Hematopoietic multipotent progenitor cell treated with erythropoietin and hydrocortisone succinate and interleukin-3 and kit ligand, for 15 days (in vitro differentiated cells): ENCODE data around the gene KLHL2.
"Not testable (repeated sequence)": the region's sequence is repeated elsewhere in the genome, so short reads cannot be mapped to it uniquely, and the experiment has no call there.

ENCODE experiments used
- DNase-seq: peaks from one replicate; pipeline ENCODE4 v3.0.0-alpha.2; 2015; ENCODE audit warnings: low spot score

KLHL2 gene

GRCh38 chr4:165234766-165235165, 27.4 kb downstream of the KLHL2 start:
- no peak for DNase-seq

DNA sequence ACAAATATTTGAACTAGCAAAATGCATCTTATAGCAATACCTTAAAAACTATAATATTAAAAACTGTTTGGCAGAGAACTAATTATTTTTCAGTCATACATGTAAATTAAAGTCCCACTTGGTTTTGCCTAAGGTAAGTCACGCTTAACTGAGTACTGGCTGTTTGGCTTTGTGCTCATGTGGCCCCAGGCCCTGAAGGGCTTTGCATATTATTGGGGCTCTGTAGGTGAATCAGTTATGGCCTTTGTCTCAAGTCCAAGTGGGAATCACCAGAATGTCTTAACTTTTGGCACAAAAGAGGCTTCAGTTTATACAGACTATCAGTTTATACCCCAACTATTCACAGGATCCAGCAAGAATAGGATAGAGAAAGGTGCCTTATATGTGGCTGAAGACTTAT, 29.5 kb downstream of the KLHL2 start:
- not testable (repeated sequence) for DNase-seq

- DNase-seq: not testable (repeated sequence)
Observed at GRCh38 chr4:165238041-165238640, 30.8 kb downstream of the KLHL2 start.

GRCh38 chr4:165240761-165241160, 33.4 kb downstream of the KLHL2 start:
- DNase-seq: not testable (repeated sequence)

DNA sequence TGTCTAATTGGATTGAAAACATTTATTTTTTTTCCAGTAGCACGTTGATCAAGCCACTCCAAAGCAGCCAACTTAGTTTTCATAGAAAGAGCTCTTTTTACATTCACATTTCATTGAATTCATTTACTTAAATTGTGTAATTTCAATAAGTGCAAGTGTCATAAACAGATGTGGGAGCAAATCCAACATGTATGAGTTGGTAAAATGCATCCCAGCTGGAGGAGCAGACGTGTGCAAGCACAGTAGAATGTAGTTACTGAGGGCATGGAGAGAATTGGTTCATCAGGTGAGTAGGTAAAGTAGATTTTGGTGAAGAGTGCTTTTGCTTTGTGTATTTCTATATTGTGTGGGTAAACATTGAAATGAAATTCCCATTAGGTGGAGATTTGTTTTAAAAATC, 36.8 kb downstream of the KLHL2 start:
- not testable (repeated sequence) for DNase-seq

DNA sequence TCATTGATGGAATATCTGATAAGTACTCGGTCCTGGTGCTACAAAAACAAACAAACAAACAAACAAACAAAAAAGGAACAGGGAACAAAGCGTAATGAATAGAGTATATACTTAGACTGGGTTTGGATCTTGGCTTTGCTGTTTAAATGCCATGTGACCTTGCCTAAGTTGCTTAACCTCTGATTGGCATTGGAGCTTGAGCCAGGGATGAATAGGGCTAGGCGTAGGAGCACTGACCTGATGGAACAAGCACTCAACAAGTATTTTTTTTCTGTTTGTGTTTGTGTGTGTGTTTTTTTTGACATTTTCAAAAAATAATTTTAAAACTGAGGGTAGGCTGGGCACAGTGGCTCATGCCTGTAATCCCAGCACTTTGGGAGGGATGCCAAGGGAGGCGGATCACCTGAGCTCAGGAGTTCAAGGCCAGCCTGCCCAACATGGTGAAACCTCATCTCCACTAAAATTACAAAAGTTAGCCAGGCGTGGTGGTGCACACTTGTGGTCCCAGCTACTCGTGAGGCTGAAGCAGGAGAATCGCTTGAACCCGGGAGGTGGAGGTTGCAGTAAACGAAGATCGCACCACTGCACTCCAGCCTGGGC, 37.3 kb downstream of the KLHL2 start:
- not testable (repeated sequence) for DNase-seq

DNA sequence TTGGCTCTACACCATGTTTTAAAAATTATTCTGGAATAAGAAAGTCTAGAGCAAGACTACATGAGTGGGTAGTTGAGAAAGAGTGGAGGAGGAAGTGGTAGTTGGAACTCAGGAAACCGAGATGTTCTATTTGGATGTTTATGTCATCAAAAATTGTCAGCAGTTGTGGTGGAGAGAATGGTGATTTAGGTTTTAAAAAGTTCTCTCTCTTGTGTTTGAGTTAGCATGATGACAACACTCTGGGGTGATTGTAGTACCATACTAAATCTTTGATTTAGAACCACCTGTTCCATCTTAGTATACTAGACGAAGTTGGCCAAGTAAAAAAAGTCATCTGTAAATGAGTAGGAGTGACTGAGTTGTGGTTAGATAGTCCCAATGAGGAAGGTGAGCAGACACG, 40.7 kb downstream of the KLHL2 start:
- DNase-seq: no peak

GRCh38 chr4:165248904-165249303, 41.5 kb downstream of the KLHL2 start:
- DNase-seq: not testable (repeated sequence)

- DNase-seq: not testable (repeated sequence)
Observed at GRCh38 chr4:165254771-165255170, 47.4 kb downstream of the KLHL2 start.

GRCh38 chr4:165255439-165255838, 48.1 kb downstream of the KLHL2 start:
- DNase-seq: not testable (repeated sequence)

DNA sequence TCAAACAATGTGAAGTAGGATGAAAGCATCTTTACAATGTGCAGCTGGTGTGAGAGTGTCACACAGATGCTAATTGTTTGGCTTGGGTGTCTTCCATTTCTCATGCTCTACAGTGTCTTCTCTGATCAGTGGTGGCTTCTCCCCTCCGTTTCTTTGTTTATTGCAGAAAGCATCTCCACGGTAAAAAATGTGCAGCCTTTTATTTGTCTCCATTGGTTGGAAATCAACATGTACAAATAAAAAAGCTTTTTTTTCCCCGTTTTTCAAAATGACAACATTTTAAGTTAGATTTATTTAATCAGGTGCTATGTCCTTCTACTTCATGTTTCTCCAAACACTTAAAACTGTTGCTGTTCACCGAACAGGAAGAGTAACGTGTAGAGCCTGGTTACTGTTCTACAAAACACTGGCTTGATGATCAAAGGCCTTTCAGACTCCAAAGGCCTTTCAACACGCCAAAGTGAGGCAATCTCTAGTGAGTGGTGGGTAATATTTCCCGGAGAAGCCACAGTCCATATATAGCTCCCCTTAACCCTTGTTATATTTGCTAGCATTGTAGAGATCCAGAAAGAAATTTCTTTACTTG, 48.8 kb downstream of the KLHL2 start:
- DNase-seq: not testable (repeated sequence)

- DNase-seq: not testable (repeated sequence)
Observed at GRCh38 chr4:165259776-165260175, 52.4 kb downstream of the KLHL2 start.

DNA sequence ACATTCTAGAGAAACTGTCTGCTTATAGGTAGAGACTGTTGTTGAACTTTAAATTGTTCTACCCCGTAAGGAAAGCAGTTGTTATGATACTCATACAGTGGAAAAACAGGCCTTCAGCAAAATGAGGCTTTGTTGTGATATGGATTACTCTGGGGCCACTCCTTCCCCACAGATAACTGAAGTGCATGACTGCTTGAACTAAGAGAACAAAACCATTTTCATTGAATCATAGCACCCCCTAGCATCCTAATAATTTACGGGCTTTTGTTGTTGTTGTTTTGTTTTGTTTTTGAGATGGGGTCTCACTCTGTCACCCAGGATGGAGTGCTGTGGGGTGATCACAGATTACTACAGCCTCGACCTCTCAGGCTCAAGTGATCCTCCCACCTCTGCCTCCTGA, 54.9 kb downstream of the KLHL2 start:
- not testable (repeated sequence) for DNase-seq

- DNase-seq: not testable (repeated sequence)
Observed at GRCh38 chr4:165263466-165263865, 56.1 kb downstream of the KLHL2 start.

DNA sequence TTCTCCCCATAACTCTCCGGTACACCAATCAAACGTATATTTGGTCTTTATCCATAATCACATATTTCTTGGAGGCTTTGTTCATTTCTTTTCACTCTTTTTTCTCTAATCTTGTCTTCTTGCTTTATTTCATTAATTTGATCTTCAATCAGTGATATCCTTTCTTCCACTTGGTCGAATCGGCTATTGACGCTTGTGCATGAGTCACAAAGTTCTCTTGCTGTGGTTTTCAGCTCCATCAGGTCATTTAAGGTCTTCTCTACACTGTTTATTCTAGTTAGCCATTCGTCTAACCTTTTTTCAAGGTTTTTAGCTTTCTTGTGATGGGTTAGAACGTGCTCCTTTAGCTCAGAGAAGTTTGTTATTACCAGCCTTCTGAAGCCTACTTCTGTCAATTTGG, 62.6 kb downstream of the KLHL2 start:
- not testable (repeated sequence) for DNase-seq

DNA sequence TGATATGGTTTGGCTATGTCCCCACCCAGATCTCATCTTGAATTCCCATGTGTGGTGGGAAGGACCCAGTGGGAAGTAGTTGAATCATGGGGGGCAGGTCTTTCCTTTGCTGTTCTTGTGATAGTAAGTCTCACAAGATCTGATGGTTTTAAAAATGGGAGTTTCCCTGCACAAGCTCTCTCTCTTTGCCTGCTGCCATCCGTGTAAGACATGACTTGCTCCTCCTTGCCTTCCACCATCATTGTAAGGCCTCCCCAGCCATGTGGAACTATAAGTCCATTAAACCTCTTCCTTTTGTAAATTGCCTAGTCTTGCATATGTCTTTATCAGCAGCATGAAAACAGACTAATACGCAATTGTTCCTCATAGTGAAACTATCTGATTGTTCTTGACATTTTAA, 66.1 kb downstream of the KLHL2 start:
- not testable (repeated sequence) for DNase-seq

DNA sequence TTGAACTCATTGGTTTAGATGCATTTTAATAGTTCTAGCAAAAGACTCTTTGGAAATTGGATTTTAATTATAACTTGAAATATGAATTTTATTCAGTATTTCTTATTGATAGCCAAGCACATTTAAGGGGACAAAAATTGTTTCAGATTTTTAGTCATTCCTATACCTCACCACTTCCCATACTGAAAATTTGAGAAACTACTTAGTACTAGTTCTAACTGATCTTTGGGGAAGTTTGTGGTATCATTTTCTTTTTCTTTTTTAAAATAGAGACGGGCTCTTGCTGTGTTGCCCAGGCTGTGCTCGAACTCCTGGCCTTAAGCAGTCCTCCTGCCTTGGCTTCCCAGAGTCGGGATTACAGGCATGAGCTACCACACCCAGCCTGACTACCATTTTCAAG, 68.0 kb downstream of the KLHL2 start:
- not testable (repeated sequence) for DNase-seq

DNA sequence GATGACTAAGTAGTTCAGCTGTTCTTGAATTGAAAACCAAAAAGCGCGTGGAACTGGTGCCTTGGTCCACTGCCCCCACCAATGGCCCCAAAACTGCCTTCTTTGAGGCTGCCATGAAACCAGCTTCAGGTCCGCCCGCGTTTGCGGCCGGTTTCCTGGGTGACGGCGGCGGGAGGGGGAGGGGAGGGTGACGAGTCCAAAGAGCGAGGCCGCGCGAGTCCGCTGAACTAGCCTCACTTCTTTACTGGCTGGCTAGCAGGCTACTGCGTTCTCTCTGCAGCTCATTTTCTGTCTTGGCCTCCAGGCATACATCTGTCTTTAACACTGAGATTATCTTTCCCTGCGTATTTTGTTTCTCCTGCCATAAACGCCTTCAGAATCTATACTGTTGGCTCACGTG, 72.2 kb downstream of the KLHL2 start:
- DNase-seq: not testable (repeated sequence)

GRCh38 chr4:165284697-165285096, 77.3 kb downstream of the KLHL2 start:
- not testable (repeated sequence) for DNase-seq

DNA sequence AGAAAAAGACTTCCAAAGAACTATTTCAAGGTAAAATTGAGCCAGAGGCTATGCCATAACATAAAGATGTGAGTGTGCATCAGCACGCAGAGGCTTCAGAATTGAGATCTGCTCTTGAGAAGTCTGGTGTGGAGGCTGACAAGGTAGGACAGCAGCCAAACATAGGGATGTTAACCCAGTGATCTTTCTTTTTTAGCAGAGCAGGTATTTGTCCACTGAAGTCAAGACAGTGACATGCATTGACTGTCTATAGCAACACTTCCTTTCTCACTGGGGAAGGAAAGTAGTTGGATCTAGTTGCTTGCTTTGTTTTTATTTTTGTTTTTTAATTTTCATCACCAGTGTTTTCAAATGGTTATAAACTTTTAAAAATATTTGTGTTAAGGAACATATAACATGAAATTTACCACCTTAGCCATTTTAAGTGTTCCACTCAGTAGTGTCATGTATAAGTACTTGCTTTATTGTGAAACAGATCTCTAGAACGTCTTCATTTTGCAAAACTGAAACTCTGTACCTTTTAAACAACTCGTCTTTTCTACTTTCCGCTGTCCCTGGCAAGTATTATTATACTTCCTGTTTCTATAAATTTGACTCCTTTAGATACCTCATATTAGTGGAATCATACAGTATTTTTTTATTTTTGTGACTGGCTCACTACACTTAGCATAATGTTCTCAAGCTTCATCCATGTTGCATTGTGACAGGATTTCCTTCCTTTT, 79.4 kb downstream of the KLHL2 start:
- not testable (repeated sequence) for DNase-seq

DNA sequence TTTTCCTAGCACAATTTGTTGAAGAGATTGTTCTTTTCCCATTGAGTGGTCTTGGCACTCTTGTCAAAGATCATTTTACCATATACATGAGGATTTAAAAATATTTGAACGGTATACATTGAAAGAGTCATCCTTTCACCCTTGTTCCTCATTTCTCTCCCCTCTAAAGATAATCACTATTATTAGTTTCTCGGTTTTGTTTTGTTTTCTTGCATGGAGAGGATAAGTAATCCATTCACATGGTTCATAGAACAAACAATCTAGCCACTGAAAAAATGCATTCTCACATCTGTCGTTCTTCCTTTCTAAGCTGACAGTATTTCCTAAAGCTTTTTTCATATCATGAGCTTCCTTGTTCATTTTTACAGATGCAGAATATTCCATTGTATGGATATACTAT, 80.9 kb downstream of the KLHL2 start:
- DNase-seq: no peak

- DNase-seq: no peak
Observed at GRCh38 chr4:165288639-165289422, 81.5 kb downstream of the KLHL2 start.
